ENCODE measurements around the gene MGLL. TPM values are rescaled to one million over a fixed set of nuclear protein-coding genes. Genes with fewer than 3 reads are reported as not detected.

MGLL gene
- total RNA-seq, 1 experiment from 2014 or later = 0.94 TPM

DNA sequence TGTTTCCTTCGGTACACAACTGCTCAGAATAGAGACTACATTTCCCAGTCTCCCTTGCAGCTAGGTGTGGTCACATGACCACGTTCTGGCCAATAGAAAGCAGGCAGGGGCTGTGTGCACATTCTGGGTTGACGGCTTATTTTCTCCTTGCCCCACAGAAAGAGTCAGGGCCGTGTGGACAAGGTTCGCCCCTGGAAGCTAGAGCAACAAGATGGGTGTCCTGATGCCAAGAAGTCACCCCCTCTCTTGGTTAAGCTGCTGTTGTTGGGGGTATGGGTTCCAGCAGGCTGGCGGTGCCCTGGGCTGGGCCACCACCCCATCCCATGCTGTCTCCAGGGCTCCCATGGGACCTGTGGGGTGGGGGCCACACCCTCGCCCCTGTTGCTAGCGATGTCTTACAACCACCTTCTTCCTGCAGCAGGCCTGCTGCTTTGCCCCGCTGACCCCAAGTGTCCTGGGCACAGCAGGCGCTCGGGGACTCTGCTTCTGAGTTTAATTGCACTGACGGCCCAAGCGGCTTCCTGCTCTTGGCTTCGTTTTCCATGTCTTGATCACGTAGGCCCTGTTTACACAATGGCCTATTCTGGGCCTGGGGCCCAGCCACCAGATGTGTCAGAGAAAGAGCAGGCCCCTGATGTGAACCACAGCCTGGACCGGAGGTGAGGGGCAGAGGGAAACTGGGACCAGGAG, 124.6 kb downstream of the MGLL start:
- POLR2A ChIA-PET = no interaction called here
- H3K36me3 Mint-ChIP-seq = no peaks in the 10 kb centered on the region
- no peaks in the 10 kb centered on the region; the same call in 1 of the 2 replicates for H3K4me1 Mint-ChIP-seq
- H3K4me3 Mint-ChIP-seq = peak overlapping the region; percentile 39
- TF ChIP-seq ZNF671 (CRISPR knock-in tag; IDR thresholded peaks at IDR 0.05) = no peak
- TF ChIP-seq ERG (CRISPR knock-in tag; IDR thresholded peaks at IDR 0.05) = no peak
- TF ChIP-seq ZNF512 (CRISPR knock-in tag; IDR thresholded peaks at IDR 0.05; ENCODE audit: borderline replicate concordance) = no peak
- peak; percentile 96 for TF ChIP-seq USF2 (CRISPR knock-in tag; IDR thresholded peaks at IDR 0.05)
- TF ChIP-seq E2F5 (CRISPR knock-in tag; IDR thresholded peaks at IDR 0.05) = no peak
- TF ChIP-seq NFYB (CRISPR knock-in tag; conservative IDR thresholded peaks at IDR 0.05; ENCODE audit: low read depth) = peak; percentile 60
- TF ChIP-seq FOXP1 (CRISPR knock-in tag; IDR thresholded peaks at IDR 0.05; ENCODE audit: borderline replicate concordance) = no peak
- peak; percentile 94 for TF ChIP-seq USF1 (CRISPR knock-in tag; IDR thresholded peaks at IDR 0.05)
- no peak for TF ChIP-seq ZBTB21 (CRISPR knock-in tag; IDR thresholded peaks at IDR 0.05; ENCODE audit: borderline replicate concordance)
- no peaks in the 10 kb centered on the region for H3K27me3 Mint-ChIP-seq (ENCODE audit: low read depth)
- CTCF ChIA-PET = interaction anchor here (0.7 to 4.8 kb wide), 12 partner anchors 9 to 262 kb away, joined by 3 to 127 read pairs (median 5); no protein-coding TSS in a partner anchor
- DNase-seq (ENCODE audit: low spot score) (peak; percentile 64), ATAC-seq (peak; percentile 67)
- no peak overlapping the region for H3K27ac Mint-ChIP-seq
- H3K9me3 Mint-ChIP-seq = no peaks in the 10 kb centered on the region

DNA sequence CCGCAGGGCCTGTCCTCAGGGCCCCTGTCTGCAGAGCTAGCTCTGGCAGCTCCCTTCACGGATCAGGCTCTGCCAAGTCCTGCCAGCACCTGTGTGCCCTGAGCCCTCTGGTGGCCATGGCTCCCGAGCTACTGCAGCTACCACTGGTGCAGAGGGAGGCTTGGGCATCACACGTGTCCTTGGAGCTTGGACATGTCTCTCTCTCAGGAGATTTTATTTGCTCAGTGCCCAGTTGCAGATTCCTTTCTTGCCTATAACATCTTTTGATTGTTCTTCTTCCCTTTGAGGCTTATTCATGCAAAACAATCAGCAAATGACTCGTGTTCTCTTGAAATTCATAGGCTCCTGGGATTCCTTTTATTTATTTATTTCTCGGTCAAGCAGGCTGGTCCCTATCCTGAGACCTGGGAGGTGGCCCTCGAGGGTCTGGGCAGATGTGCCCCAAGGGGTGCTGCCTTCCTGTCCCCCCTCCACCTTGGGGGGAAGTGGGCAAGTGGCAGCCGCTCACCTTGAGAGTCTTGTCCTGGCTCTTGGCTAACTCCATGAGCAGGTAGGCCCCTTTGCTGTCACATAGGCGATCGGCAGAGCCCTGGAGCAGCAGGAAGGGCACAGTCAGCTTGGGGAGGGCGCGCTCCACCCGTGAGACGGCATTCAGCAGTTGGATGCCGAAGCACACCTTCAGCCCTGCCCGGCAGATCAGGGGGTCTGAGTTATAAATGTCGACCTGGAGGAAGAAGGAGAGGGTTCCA, 127.7 kb downstream of the MGLL start:
- H3K27ac Mint-ChIP-seq = no peak overlapping the region
- POLR2A ChIA-PET = interaction anchor here (0.5 kb wide), 1 partner anchor 44 kb away, joined by 4 read pairs; no protein-coding TSS in a partner anchor
- TF ChIP-seq ZNF425 (CRISPR knock-in tag; conservative IDR thresholded peaks at IDR 0.05) (no peak), ZNF138 (CRISPR knock-in tag; conservative IDR thresholded peaks at IDR 0.05) (no peak), SMAD3 (CRISPR knock-in tag; IDR thresholded peaks at IDR 0.05; ENCODE audit: borderline replicate concordance) (no peak), MAX (CRISPR knock-in tag; IDR thresholded peaks at IDR 0.05) (no peak), ZNF512 (CRISPR knock-in tag; IDR thresholded peaks at IDR 0.05; ENCODE audit: borderline replicate concordance) (no peak), JAZF1 (CRISPR knock-in tag; IDR thresholded peaks at IDR 0.05) (no peak), ZNF219 (CRISPR knock-in tag; IDR thresholded peaks at IDR 0.05; ENCODE audit: borderline replicate concordance) (no peak), ZBTB21 (CRISPR knock-in tag; IDR thresholded peaks at IDR 0.05; ENCODE audit: borderline replicate concordance) (no peak)
- TF ChIP-seq, protein P1, sequence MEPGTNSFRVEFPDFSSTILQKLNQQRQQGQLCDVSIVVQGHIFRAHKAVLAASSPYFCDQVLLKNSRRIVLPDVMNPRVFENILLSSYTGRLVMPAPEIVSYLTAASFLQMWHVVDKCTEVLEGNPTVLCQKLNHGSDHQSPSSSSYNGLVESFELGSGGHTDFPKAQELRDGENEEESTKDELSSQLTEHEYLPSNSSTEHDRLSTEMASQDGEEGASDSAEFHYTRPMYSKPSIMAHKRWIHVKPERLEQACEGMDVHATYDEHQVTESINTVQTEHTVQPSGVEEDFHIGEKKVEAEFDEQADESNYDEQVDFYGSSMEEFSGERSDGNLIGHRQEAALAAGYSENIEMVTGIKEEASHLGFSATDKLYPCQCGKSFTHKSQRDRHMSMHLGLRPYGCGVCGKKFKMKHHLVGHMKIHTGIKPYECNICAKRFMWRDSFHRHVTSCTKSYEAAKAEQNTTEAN (CRISPR knock-in tag; IDR thresholded peaks at IDR 0.05) = no peak
- TF ChIP-seq, protein P2, sequence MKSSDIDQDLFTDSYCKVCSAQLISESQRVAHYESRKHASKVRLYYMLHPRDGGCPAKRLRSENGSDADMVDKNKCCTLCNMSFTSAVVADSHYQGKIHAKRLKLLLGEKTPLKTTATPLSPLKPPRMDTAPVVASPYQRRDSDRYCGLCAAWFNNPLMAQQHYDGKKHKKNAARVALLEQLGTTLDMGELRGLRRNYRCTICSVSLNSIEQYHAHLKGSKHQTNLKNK (CRISPR knock-in tag; IDR thresholded peaks at IDR 0.05) = no peak
- TF ChIP-seq, protein P3, sequence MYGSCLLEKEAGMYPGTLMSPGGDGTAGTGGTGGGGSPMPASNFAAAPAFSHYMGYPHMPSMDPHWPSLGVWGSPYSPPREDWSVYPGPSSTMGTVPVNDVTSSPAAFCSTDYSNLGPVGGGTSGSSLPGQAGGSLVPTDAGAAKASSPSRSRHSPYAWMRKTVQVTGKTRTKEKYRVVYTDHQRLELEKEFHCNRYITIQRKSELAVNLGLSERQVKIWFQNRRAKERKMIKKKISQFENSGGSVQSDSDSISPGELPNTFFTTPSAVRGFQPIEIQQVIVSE (CRISPR knock-in tag; IDR thresholded peaks at IDR 0.05; ENCODE audit: borderline replicate concordance) = no peak

More for the DNA sequence above, 127.7 kb downstream of the MGLL start:
- H3K4me3 Mint-ChIP-seq = no peak overlapping the region
- peak; percentile 30 for ATAC-seq
- DNase-seq (ENCODE audit: low spot score) = peak; percentile 53
- CTCF ChIA-PET = interaction anchor here (0.6 to 4.8 kb wide), 23 partner anchors 13 to 439 kb away, joined by 3 to 127 read pairs (median 4); partner anchors contain the start of gene MGLL
- H3K4me1 Mint-ChIP-seq = peaks cover 7% of the 10 kb centered on the region
- H3K36me3 Mint-ChIP-seq = no peaks in the 10 kb centered on the region
- H3K27me3 Mint-ChIP-seq (ENCODE audit: low read depth) = no peaks in the 10 kb centered on the region
- H3K9me3 Mint-ChIP-seq = no peaks in the 10 kb centered on the region
